DMS79 treated with DMSO at 0.1 percent for 48 hours (cell line): Measurements from ENCODE around the gene SLX9.

Experiments
- DNase-seq: peaks from one replicate; lab custom pipeline; 2025; lab: John Stamatoyannopoulos, UW

The SLX9 gene

GRCh38 chr21:44947930-44948331 is 8.1 kb downstream of the SLX9 start:
- DNase-seq, result no peak

DNA sequence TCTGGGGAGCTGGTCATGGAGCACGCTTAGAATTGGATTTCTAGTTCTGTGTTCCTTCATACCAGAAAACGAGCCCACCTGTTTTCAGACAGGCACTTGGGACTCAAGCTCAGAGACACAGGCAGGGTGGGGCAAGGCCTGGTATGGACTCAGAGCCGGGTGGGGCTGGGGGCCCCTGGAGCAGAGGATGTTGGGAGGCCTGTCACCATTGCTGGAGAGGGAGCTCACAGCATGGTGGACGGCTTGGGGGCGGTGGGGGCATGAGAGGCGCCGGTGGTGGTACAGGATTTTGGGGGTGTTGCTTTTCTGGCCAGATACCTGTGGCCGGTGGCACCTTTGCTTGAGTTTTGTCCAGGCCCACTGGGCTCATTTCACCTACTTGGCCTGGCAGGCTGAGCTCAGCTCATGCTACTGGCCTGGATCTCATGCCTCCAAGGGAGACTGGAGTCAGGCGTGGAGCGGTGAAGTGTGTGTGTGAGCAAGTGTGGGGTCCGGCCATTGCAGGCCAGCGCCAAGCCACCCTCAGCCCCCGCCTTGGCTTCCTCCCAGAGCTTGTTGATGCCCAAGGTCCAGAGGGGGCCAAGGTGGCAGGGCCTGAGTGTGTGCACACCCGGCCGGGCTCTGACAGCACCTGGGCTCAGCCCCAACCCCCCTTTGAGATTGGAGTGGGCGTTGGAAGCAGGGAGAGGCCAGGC is 8.7 kb downstream of the SLX9 start:
- DNase-seq, result no peak

DNA sequence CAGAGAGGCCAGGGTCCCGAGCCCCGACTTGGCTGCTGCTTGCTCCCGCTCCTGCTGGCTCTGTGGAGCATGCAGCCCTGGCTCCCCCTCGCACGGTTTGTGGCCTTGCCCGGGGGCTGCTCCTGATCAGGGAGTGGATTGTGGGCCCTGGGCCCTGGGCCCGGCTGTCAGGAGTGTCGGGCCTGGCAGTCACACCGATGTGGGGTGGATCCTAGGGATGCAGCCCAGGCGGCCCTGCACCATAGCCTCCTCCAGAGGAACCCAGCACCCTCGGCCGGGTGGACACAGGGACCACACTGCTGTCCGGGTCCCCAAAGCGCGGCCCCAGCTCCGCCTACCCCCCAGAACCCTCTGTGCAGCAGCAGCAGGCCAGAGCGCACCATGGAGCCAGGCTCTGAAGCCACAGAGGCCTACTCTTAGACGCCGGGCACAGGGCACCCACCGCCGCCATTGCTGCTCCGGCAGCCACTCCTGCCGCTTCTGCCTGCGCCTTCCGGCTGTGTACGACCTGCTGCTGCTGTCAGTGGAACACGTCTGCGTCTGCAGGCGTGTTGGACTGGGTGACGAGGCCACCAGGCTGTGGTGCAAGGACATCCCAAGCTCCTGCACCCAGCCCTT is 9.4 kb downstream of the SLX9 start:
- DNase-seq, result no peak

- peak; percentile 18 for DNase-seq
Measured at GRCh38 chr21:44949779-44950198, 10.0 kb downstream of the SLX9 start.

GRCh38 chr21:44950351-44950750 is 10.5 kb downstream of the SLX9 start:
- no peak for DNase-seq

- DNase-seq, result no peak
Measured at GRCh38 chr21:44951186-44951915, 11.5 kb downstream of the SLX9 start.

GRCh38 chr21:44952116-44952928 is 12.5 kb downstream of the SLX9 start:
- DNase-seq, result no peak

DNA sequence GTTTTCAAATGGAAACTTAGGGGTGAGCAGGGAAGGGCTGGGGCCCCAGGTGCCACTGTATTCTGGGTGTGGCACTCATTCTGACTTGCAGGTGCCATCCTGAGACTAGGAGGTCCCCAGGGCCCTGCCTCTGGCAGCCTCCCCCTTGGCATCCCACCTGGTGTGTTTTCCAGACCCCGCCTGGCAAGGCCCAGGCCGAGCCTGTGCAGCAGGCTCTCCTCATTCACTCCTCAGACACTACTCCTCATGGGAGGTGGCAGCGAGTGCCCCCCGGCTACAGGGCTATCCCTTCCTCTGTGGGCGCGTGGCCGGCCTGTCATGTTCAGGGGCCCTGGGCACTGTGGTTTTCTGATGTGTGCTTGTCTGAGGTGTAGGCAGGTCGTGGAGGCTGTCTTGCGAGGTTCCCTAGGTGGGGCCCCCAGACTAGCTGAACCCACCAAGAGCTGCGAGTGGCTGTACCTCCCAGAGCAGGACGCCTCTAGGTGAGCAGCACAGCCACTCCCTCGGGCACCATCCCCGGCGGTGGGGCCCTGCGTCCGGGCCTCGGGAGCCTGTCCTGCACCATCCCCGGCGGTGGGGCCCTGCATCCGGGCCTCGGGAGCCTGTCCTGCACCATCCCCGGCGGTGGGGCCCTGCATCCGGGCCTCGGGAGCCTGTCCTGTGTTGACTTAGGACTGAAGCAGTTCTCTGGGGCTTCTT is 13.2 kb downstream of the SLX9 start:
- DNase-seq, result no peak

DNA sequence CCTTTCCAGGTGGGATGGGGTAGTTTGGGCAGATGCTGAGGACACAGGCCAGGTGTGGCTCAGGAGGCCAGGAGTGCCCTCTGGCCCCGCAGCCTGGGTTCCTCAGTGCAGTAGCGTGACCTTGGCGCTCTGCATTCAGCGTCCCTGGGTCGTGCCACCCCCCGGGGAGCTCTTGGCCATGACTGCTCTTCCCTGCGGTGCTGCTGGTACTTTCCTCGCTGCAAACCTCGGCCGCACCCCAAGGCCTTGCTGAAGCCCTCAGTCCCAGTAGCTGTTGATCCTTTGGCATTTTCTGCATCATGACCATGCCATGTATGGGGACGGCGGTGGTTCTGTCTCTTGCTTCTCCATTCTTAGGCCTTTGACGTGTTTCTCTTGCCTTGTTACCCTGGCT is 13.8 kb downstream of the SLX9 start:
- no peak for DNase-seq

GRCh38 chr21:44954281-44954771 is 14.5 kb downstream of the SLX9 start:
- no peak for DNase-seq

- DNase-seq, result no peak
Measured at GRCh38 chr21:44955141-44955797, 15.4 kb downstream of the SLX9 start.

DNA sequence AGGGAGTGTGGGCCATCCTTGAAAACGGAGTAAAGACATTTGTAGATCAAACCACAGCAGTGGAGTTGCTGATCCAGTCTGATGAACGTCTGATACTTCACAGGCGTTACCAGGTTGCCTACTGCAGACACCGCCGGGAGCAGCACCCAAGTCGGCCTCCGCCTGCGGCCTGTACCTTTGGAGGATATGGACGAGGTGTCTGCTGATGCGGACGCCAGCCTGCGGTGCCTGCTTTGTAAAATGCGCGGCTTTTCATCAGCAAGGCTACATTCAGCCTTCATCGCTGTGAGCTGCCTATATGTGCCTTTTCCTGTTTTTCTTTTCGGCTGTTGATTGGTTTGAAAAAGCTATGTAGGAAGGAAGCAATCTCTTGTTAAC is 16.0 kb downstream of the SLX9 start:
- no peak for DNase-seq

GRCh38 chr21:44956356-44957046 is 16.7 kb downstream of the SLX9 start:
- DNase-seq, result no peak

GRCh38 chr21:44957047-44957831 is 17.4 kb downstream of the SLX9 start:
- DNase-seq, result no peak

DNA sequence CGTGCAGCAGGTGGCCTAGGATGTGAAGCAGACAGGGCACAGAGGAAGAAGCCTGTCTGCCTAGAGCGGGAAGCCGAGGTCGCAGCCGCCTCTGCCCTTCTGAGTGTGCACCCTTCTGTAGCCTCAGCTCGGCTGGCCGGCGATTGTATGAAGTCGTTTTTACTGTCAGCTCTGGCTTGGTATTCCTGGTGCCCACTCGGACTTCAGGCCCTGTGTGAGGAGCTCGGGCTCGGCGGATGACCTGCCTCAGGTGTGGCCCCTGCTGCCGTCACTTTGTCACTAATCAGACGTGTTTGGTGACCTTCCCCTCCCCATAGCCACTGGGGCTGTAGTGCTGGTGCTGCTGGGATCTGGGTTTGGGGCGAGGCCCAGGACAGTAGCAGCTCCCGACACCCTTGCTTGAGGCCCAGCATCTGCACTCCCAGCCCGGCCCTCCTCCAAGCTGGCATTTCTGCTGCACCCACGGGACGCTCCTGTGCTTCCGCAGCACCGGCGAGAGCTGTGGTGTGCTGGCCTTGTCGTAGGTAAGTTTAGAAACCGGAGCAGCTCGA is 18.1 kb downstream of the SLX9 start:
- no peak for DNase-seq

GRCh38 chr21:44958471-44959191 is 18.8 kb downstream of the SLX9 start:
- DNase-seq, result no peak

GRCh38 chr21:44959376-44960091 is 19.7 kb downstream of the SLX9 start:
- no peak for DNase-seq
